Keratinocyte (primary cell): ENCODE data around the gene WDR91. TPM values are rescaled to one million over a fixed set of nuclear protein-coding genes. Genes with fewer than 3 reads are reported as not detected.

Source experiments
- DNase-seq: peaks from one replicate; pipeline ENCODE4 v3.0.0-alpha.2; 2011; ENCODE audit warnings: low read depth, missing footprints, low spot score
- FAIRE-seq: peaks from 2 replicates; lab custom pipeline; 2011; peaks lifted over from hg19 to GRCh38; lab: Jason Lieb, UNC
- H2AFZ ChIP-seq: 2 replicates; pipeline ENCODE4 v1.6.0; 2012; ENCODE audit warnings: low read length, control low read depth, inconsistent platforms; ENCODE audit not compliant: control insufficient read depth
- H3K27ac ChIP-seq: 2 replicates; pipeline ENCODE4 v1.5.1; 2011; ENCODE audit warnings: low read length; ENCODE audit not compliant: control insufficient read depth, insufficient read depth
- H3K27me3 ChIP-seq: 3 replicates; pipeline ENCODE4 v1.6.0; 2011; ENCODE audit warnings: low read length; ENCODE audit not compliant: control insufficient read depth, insufficient read depth; ENCODE audit errors: extremely low read depth
- H3K36me3 ChIP-seq, 2 experiments: 2 replicates in 1 of 2; 3 replicates in 1 of 2; pipeline ENCODE4 v1.5.1; 2011; ENCODE audit warnings: low read length in 2 of 2, mild to moderate bottlenecking in 1 of 2; ENCODE audit not compliant: control insufficient read depth in 2 of 2, insufficient read depth in 2 of 2; ENCODE audit errors: extremely low read depth in 1 of 2
- H3K4me1 ChIP-seq: 3 replicates; pipeline ENCODE4 v1.5.1; 2011; ENCODE audit warnings: low read length; ENCODE audit not compliant: control insufficient read depth, insufficient read depth; ENCODE audit errors: extremely low read depth
- H3K4me2 ChIP-seq: 3 replicates; pipeline ENCODE4 v1.6.0; 2011; ENCODE audit warnings: low read depth, low read length; ENCODE audit not compliant: control insufficient read depth, insufficient read depth; ENCODE audit errors: extremely low read depth
- H3K4me3 ChIP-seq, 3 experiments: fragments of 200-600 bp in 1 of 3; sonication (generic) in 1 of 3; 2 replicates in 2 of 3; 3 replicates in 1 of 3; pipeline ENCODE4 v1.5.1; 2011 to 2016; ENCODE audit warnings: low read length in 3 of 3, mild to moderate bottlenecking in 3 of 3, control low read depth in 2 of 3, inconsistent platforms in 1 of 3, low read depth in 1 of 3, mixed read lengths in 1 of 3, mixed run types in 1 of 3, moderate library complexity in 1 of 3; ENCODE audit not compliant: control insufficient read depth in 2 of 3, insufficient read depth in 2 of 3; ENCODE audit errors: extremely low read depth in 1 of 3
- H3K79me2 ChIP-seq: 2 replicates; pipeline ENCODE4 v1.6.0; 2012; ENCODE audit warnings: low read length; ENCODE audit not compliant: control insufficient read depth, insufficient read depth
- H3K9ac ChIP-seq: 3 replicates; pipeline ENCODE4 v1.6.0; 2011; ENCODE audit warnings: low read length; ENCODE audit not compliant: control insufficient read depth, insufficient read depth; ENCODE audit errors: extremely low read depth
- H3K9me1 ChIP-seq: 3 replicates; pipeline ENCODE4 v1.6.0; 2011; ENCODE audit warnings: low read length; ENCODE audit not compliant: control insufficient read depth, insufficient read depth; ENCODE audit errors: extremely low read depth
- H3K9me3 ChIP-seq: 2 replicates; pipeline ENCODE4 v1.5.1; 2012; ENCODE audit warnings: low read depth, low read length; ENCODE audit not compliant: control insufficient read depth
- H4K20me1 ChIP-seq: 3 replicates; pipeline ENCODE4 v1.6.0; 2011; ENCODE audit warnings: low read length; ENCODE audit not compliant: control insufficient read depth, insufficient read depth; ENCODE audit errors: extremely low read depth
- CTCF ChIP-seq, 3 experiments: IDR thresholded peaks in 1 of 3; conservative IDR thresholded peaks in 1 of 3; optimal IDR thresholded peaks in 1 of 3; 2 replicates in 2 of 3; 3 replicates in 1 of 3; pipeline versions ENCODE3 to v1.5.1; 2011; ENCODE audit warnings: low read length in 3 of 3, mild to moderate bottlenecking in 3 of 3, moderate library complexity in 2 of 3, control low read depth in 1 of 3, inconsistent platforms in 1 of 3; ENCODE audit not compliant: insufficient read depth in 2 of 3; ENCODE audit errors: extremely low read depth in 1 of 3
- EZH2 ChIP-seq: IDR thresholded peaks from one replicate; pipeline ENCODE4 v1.6.1; 2012; ENCODE audit warnings: inconsistent platforms, mild to moderate bottlenecking, low read length, moderate library complexity
- dilution Hi-C: fragments of 300-500 bp; cut with MboI; formaldehyde crosslinking; loops from one replicate; pipeline ENCODE4 v1.7.0; 2020; ENCODE audit warnings: low sequenced_read_pairs; ENCODE audit not compliant: extremely low pct_ligation_motif_present
- polyA plus RNA-seq, 5 experiments: library from polyadenylated mRNA; depleted of rRNA in 3 of 5; stranded (reverse) in 3 of 5; stranded (forward) in 1 of 5; unstranded in 1 of 5; fragments of >200 nt; gene quantifications; 1 replicate in 1 of 5; 2 replicates in 3 of 5; 3 replicates in 1 of 5; pipeline versions ENCODE4 v1.2.1 to v1.2.3, GENCODE V29; 2011 to 2012; ENCODE audit warnings: missing spikeins in 2 of 5, low read depth in 1 of 5, low replicate concordance in 1 of 5

Gene WDR91
- polyA plus RNA-seq, 1 donor (not counting 4 experiments of a cell fraction or from before 2014, with no cell fraction given), result 22.5 TPM

- H3K9ac ChIP-seq, result no peak overlapping the region
- H2AFZ ChIP-seq, result peak overlapping the region; percentile 37
- no peak for DNase-seq
- H3K27me3 ChIP-seq, result no peaks in the 10 kb centered on the region
- no peaks in the 10 kb centered on the region for H3K9me3 ChIP-seq
- H3K4me1 ChIP-seq, result peaks cover 24% of the 10 kb centered on the region
- dilution Hi-C loops, result no loop called here
- no peak overlapping the region for H3K4me3 ChIP-seq
- H3K79me2 ChIP-seq, result peaks cover 6% of the 10 kb centered on the region
- no peaks in the 10 kb centered on the region for H3K36me3 ChIP-seq
- no peaks in the 10 kb centered on the region for H3K9me1 ChIP-seq
- no peaks in the 10 kb centered on the region for H4K20me1 ChIP-seq
- no peak overlapping the region for H3K27ac ChIP-seq
- TF ChIP-seq EZH2 (no peak), CTCF (optimal IDR thresholded peaks at IDR 0.05 in 1 of 3, IDR thresholded peaks at IDR 0.05 in 1 of 3, conservative IDR thresholded peaks at IDR 0.05 in 1 of 3; ENCODE audit: extremely low read depth in 1 of 3, insufficient read depth in 2 of 3, low read length in 3 of 3) (no peak)
- H3K4me2 ChIP-seq, result no peak overlapping the region
- no peak for FAIRE-seq
Observed at GRCh38 chr7:135215698-135216097, 4.4 kb upstream of the WDR91 start.

- H3K4me3 ChIP-seq, result no peak overlapping the region
- H3K36me3 ChIP-seq, result no peaks in the 10 kb centered on the region
- dilution Hi-C loops, result no loop called here
- peaks cover 27% of the 10 kb centered on the region for H3K4me1 ChIP-seq
- no peak for DNase-seq
- no peaks in the 10 kb centered on the region for H3K9me3 ChIP-seq
- no peak overlapping the region for H3K27ac ChIP-seq
- no peak overlapping the region for H3K9ac ChIP-seq
- H3K79me2 ChIP-seq, result peaks cover 11% of the 10 kb centered on the region
- no peaks in the 10 kb centered on the region for H4K20me1 ChIP-seq
- TF ChIP-seq CTCF (optimal IDR thresholded peaks at IDR 0.05 in 1 of 3, IDR thresholded peaks at IDR 0.05 in 1 of 3, conservative IDR thresholded peaks at IDR 0.05 in 1 of 3; ENCODE audit: extremely low read depth in 1 of 3, insufficient read depth in 2 of 3, low read length in 3 of 3) (no peak), EZH2 (no peak)
- no peak for FAIRE-seq
- H3K4me2 ChIP-seq, result no peak overlapping the region
- H3K9me1 ChIP-seq, result no peaks in the 10 kb centered on the region
- peak overlapping the region; percentile 37 for H2AFZ ChIP-seq
- no peaks in the 10 kb centered on the region for H3K27me3 ChIP-seq
Observed at GRCh38 chr7:135215180-135215579, 3.9 kb upstream of the WDR91 start.
